ENCODE measurements around the gene GZF1.

GZF1 gene

GRCh38 chr20:23370274-23370673 lies 8.3 kb downstream of the GZF1 start:
- no peak for DNase-seq

DNA sequence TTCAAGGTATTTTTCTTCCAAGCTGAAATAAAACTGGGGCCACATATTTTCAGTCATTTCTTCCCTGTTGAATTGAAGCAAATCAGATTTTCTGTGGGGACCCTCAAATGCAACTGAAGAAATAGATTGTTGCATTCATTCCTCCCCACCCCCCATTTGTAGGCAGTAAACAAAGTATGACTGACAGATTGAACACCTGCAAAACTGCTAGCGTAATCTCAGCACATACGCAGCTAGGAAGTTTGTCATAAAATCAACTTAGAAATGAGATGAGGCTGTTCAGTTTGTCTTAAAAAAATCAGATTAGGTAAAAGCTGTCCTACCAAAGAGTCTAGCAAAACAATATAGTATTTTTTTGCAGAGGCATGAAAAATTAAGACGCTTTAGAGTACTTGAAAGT lies 8.9 kb downstream of the GZF1 start:
- DNase-seq, result no peak

DNA sequence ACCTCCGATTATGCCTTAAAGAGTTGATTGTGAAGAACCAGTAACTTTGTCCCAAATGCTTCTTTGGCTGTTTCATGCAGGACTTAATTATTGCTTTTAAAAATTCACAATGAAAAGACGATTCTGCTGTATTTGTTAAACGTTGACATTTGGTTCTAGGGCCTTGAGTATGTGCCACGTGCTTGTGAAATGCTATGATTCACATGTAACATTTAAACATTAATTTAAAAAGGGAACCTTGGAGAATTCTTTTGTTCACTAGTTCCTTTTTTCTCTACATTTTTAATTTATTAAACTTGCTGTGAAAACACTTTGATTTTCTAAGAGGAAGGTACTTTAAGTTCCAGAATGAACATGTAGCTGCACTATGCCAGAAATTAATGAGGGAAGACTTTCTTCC lies 9.5 kb downstream of the GZF1 start:
- no peak for DNase-seq

- no peak for DNase-seq
These were observed 12.5 kb downstream of the GZF1 start for GRCh38 chr20:23374441-23374840.

DNA sequence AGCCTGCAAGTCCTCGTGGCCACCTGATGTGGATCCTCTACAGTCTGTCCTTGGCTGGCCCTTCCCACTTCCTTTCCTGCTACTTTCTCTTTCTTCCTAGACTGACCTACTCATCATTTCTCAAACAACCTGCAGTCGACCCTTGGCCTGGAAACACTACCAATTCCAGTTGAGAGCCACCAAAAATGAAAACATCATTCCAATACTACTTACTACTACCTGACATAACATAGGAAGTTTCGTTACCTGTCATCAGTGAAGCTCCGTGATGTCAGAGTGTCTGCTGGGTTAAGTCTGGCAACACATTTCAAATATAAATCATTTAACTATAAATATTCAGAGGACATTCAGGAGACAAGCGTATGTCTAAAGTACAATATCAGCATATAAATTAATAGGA lies 13.8 kb downstream of the GZF1 start:
- DNase-seq, result no peak

DNA sequence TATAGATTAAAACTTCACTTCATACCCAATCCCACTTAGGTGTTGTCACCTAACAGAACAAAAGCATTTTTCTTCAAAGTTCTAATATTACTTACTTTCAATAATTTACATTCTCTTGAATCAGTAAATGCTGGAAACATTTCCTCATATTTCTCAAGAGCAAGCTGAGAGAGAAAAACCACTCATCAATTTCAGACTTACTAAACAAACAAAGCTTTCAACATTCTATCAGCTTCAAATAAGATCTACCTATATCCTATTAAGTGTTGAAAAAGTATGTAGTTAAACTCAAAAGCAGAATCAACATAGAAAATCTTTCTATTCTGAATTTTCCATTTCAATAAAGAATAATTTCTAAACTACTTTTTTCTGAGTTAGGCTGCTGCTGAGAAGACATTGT lies 17.8 kb downstream of the GZF1 start:
- no peak for DNase-seq

DNA sequence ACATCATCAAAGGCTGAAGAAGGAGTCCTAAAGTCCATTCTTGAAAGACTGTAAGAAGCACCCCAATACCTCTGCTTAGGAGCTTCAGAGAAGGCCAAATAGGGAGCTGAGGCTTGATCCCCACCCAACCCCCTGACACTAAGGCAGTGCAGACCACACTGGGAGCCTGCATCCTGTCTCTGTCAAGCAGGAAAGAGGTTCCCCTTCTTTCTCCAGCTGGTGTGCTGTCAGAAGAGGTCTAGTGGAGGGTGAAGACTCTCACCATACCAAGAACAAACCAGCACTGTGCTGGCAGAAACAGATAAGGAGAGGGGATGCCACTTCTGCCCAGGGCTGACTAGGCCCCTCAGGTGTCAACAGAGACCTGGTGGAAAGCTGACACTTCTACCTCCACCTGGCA lies 19.9 kb downstream of the GZF1 start:
- no peak for DNase-seq

- no peak for DNase-seq
These were observed 24.5 kb downstream of the GZF1 start for GRCh38 chr20:23386304-23387117.

GRCh38 chr20:23387118-23387443 lies 25.1 kb downstream of the GZF1 start:
- no peak for DNase-seq

DNA sequence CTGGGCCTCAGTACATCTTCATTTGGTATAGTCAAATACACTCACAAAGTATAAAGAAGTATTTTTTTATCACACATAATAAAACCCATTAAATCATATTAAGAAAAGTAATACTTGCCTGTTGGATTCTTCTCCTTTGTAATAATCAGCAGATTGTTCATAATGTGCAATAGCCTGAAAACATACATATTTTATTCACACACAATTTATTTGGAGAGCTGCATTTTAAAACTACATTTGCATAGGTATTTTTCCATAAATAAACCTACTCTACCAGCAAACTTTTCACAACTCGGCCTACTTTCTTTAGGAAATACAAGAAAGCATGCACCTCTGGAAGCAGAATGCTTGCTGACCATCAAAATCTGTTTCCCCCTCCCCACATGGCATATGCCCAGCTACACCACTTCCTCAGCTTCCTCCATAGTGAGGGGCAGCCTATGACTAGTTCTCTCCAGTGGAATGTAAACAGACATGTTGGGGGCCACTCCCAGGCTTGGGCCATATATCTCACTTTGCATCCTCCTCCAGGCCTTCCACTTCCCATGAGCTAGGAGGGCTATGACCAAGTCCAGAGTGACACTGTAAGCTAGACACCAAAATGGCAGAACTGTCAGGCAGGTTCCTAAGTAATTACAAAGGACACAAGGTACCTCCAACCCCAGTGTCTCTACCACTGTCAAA lies 28.3 kb downstream of the GZF1 start:
- no peak for DNase-seq

GRCh38 chr20:23391707-23392310 lies 29.8 kb downstream of the GZF1 start:
- no peak for DNase-seq

- no peak for DNase-seq
These were observed 32.2 kb downstream of the GZF1 start for GRCh38 chr20:23393996-23394775.

DNA sequence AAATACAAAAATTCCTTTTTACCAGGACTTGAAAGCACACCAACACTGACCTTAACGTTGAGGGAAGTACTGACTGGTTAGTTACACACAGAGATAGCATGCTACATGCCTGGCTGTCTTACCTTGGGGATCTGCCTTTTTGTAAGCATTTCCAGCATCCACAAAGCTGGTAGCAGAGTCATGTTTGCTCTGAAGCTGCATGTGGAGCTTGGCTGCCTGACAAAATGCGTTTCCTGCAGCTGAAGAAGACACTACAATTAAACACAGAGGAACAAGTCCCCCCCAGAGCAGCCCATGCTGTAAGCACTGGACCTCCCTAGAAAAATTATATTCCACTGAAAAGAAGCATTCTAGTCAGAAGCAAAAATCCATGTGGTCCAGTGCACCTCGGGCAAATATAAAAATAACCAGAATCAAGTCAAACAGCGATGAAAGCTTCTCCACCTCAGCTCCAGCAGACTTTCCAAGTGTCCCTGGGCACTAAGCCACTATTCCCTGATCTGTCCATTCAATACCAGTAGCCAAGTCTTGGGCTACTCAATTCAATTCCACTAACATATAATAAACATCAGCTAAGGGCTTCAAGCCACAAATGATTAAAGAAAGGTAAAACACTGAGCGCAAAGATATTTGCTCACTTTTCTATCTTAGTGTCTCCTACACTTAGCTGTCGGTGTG lies 35.1 kb downstream of the GZF1 start:
- no peak for DNase-seq

DNA sequence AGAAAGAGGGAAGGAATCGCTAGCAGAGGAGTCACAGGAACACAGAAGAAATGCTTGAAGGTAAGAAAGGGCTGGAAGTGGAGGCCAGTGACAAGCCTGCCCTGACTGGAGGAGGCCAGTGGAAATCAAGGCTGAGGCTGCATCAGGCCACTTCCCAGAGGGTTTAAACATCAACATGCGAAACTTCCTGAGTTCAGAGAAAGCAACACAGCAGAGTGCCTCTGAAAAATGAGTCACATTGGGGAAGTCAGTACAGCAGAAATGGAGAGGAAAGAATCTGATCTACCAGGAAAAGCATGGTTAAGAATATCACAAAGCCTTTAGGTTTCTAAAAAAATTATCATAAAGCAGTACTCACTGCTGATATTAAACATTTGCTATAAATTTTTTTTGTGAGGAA lies 36.0 kb downstream of the GZF1 start:
- peak; percentile 60 for DNase-seq

DNA sequence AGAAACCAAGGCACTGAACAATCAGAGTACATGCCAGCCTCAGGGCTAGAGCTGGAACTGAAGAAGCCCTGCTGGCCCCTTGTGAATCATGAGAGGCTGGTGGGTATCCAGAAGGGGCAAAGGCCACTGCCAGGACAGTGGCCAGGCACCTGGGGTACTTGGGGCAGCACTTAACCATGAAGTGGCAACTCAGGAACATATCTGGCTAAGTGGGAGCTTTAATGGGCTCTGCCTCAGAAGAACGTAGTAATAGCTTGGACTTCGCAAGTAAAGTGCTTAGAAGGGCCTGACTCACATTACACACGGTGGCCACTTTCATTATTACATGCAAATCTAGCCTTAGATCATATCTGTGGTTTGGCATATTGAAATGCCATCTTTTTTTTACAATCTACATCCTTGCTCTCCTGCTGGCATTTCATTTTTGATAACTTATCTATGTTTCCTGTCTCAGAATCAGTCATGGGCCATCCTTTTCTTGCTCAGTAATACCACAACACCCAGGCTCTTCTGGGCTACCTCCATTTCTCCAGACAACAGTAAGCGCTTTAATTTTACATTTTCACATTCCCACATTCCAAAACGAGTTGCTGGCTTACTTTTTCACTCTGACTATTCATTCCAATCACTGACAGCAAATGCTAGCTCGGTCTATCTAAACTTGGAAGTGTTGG lies 37.7 kb downstream of the GZF1 start:
- DNase-seq, result peak; percentile 89

DNA sequence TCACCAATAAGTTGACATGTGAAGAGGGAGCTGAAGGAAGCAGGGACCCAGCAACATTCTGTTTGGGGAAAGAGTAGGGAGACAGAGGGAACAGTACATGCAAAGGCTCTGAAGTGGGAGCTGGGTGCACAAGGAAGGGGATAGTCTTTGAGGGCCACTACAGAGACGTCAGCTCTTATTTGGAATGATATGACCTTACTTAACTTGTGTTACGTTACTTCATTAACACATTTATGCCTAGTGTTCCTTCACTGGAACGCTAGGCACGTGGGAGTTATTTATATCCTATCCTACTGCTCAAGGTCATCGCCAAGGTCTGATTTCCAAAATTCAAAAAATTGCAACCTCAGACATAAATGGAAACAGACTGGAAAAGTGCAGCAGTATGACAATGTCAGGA lies 39.1 kb downstream of the GZF1 start:
- no peak for DNase-seq

DNA sequence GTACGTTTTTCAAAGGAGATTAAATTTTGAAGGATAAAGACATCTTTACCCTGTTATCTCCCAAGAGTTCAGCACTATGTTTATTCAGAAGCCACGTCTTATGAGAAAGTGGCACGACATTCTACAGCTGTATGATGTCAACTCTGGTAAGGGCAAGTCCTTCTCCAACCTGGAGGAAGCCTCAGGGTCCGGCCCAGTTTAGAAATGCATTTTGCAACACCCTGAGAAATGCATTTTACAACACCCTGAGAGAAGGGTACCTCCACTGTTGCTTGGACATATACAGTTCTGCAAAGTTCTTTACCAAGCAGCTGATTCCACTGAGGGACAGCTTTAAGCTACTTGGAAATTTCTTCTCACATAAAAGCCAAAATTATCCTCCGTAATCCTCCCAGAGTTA lies 41.8 kb downstream of the GZF1 start:
- DNase-seq, result no peak

- no peak for DNase-seq
These were observed 42.2 kb downstream of the GZF1 start for GRCh38 chr20:23404196-23404595.

- DNase-seq, result no peak
These were observed 44.9 kb downstream of the GZF1 start for GRCh38 chr20:23406880-23407279.

GRCh38 chr20:23407781-23408464 lies 45.9 kb downstream of the GZF1 start:
- DNase-seq, result peak; percentile 38

GRCh38 chr20:23408957-23409356 lies 47.0 kb downstream of the GZF1 start:
- no peak for DNase-seq

DNA sequence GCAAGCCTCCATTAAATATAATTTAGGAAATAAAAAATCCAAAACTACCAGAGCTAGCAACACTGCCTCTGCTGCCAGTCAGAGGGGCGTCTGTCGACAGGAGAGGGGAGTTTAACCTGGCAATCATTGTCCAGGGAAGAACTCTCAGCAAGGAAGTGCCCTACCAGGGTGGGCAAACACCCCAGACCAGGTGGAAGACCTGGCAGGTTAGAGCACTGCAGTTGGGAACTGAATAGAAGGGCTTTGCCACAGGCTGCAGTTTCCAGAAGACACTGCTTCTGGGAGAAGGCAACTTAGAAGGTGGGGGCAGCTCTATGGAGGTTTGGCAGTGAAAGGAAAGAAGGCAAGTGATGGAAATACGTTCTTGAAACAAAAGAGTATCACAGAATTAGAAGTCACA lies 47.8 kb downstream of the GZF1 start:
- DNase-seq, result no peak
